Liver (tissue), 3 donors: Measurements from ENCODE around the gene DHX15.

Experiments used
- ATF3 ChIP-seq: IDR thresholded peaks from 2 replicates; pipeline ENCODE4 v1.6.1; 2016; ENCODE audit warnings: antibody characterized with exemption
- CTCF ChIP-seq: fragments of 150-350 bp; IDR thresholded peaks from 2 replicates; pipeline ENCODE4 v1.5.1; 2017; ENCODE audit warnings: improper control_type of control experiment, low read depth, low read length; ENCODE audit not compliant: missing input control
- EGR1 ChIP-seq, 2 donors: IDR thresholded peaks; 2 replicates each; pipeline ENCODE4 v1.6.1; 2016 to 2018; ENCODE audit warnings: antibody characterized with exemption in 2 of 2, low read depth in 2 of 2
- FOXA1 ChIP-seq: IDR thresholded peaks from 2 replicates; pipeline ENCODE4 v1.6.1; 2016; ENCODE audit warnings: antibody characterized with exemption
- FOXA2 ChIP-seq: IDR thresholded peaks from 2 replicates; pipeline ENCODE4 v1.6.1; 2016; ENCODE audit warnings: antibody characterized with exemption
- GABPA ChIP-seq, 2 donors: IDR thresholded peaks in 1 of 2; conservative IDR thresholded peaks in 1 of 2; 2 replicates each; pipeline ENCODE4 v1.6.1; 2016; ENCODE audit warnings: antibody characterized with exemption in 2 of 2, mild to moderate bottlenecking in 1 of 2, moderate library complexity in 1 of 2
- JUND ChIP-seq, 2 donors: IDR thresholded peaks; 2 replicates each; pipeline ENCODE4 v1.6.1; 2016; ENCODE audit warnings: antibody characterized with exemption in 2 of 2
- MAX ChIP-seq: IDR thresholded peaks from 2 replicates; pipeline ENCODE4 v1.6.1; 2016; ENCODE audit warnings: antibody characterized with exemption
- RAD21 ChIP-seq, 2 donors: IDR thresholded peaks; 2 replicates each; pipeline ENCODE4 v1.6.1; 2016; ENCODE audit warnings: antibody characterized with exemption in 2 of 2, mild to moderate bottlenecking in 2 of 2
- REST ChIP-seq: IDR thresholded peaks from 2 replicates; pipeline ENCODE4 v1.6.1; 2016; ENCODE audit warnings: antibody characterized with exemption, mild to moderate bottlenecking
- SP1 ChIP-seq: IDR thresholded peaks from 2 replicates; pipeline ENCODE4 v1.6.1; 2018; ENCODE audit warnings: antibody characterized with exemption, mild to moderate bottlenecking
- TAF1 ChIP-seq: conservative IDR thresholded peaks from 2 replicates; pipeline ENCODE4 v1.6.1; 2016; ENCODE audit warnings: antibody characterized with exemption, mild to moderate bottlenecking
- YY1 ChIP-seq: IDR thresholded peaks from 2 replicates; pipeline ENCODE4 v1.6.1; 2016; ENCODE audit warnings: antibody characterized with exemption, mild to moderate bottlenecking
- ZBTB33 ChIP-seq: IDR thresholded peaks from 2 replicates; pipeline ENCODE4 v1.6.1; 2016; ENCODE audit warnings: antibody characterized with exemption
- donor health status: healthy.
- donor health status: healthy.

GRCh38 chr4:24607334-24607733 lies 23.0 kb upstream of the DHX15 start:
- no peak for TF ChIP-seq GABPA (IDR thresholded peaks at IDR 0.05 in 1 of 2, conservative IDR thresholded peaks at IDR 0.05 in 1 of 2)
- TF ChIP-seq CTCF = no peak
- no peak for TF ChIP-seq TAF1
- TF ChIP-seq JUND (IDR thresholded peaks at IDR 0.05) = no peak
- TF ChIP-seq MAX = no peak
- TF ChIP-seq ZBTB33 = no peak
- no peak for TF ChIP-seq SP1
- no peak for TF ChIP-seq YY1
- TF ChIP-seq EGR1 (IDR thresholded peaks at IDR 0.05; ENCODE audit: low read depth in 2 of 2) = no peak
- TF ChIP-seq ATF3 = no peak
- no peak for TF ChIP-seq RAD21 (IDR thresholded peaks at IDR 0.05)
- TF ChIP-seq REST = no peak
- no peak for TF ChIP-seq FOXA2
- no peak for TF ChIP-seq FOXA1
